Stimulated activated CD8-positive, alpha-beta memory T cell treated with anti-CD3 and anti-CD28 coated beads, Interleukin-15, amount 100 ng/mL, for 1 hour (primary cell): ENCODE results near the gene TRMO.

Source experiments
- DNase-seq: peaks from one replicate; pipeline ENCODE4 v3.0.0-alpha.2; 2020; ENCODE audit warnings: low read depth

TRMO gene

GRCh38 chr9:97858826-97859225, 63.5 kb downstream of the TRMO start:
- no peak for DNase-seq

DNA sequence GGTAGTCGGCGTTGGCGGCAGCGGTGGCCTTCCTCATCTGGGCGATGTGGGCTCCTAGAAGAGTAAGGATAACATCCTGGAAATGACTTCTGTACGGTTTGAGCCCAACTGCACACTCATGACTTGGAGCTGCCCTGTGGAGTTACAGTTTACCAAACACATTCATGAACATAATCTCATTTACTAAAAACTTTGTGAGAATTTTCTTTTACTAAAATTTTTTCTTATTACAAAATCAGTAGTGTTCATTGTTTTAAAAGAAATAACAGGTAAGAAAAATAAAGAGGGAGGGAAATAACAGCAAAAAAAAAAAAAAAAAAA, 63.9 kb downstream of the TRMO start:
- DNase-seq, result no peak

DNA sequence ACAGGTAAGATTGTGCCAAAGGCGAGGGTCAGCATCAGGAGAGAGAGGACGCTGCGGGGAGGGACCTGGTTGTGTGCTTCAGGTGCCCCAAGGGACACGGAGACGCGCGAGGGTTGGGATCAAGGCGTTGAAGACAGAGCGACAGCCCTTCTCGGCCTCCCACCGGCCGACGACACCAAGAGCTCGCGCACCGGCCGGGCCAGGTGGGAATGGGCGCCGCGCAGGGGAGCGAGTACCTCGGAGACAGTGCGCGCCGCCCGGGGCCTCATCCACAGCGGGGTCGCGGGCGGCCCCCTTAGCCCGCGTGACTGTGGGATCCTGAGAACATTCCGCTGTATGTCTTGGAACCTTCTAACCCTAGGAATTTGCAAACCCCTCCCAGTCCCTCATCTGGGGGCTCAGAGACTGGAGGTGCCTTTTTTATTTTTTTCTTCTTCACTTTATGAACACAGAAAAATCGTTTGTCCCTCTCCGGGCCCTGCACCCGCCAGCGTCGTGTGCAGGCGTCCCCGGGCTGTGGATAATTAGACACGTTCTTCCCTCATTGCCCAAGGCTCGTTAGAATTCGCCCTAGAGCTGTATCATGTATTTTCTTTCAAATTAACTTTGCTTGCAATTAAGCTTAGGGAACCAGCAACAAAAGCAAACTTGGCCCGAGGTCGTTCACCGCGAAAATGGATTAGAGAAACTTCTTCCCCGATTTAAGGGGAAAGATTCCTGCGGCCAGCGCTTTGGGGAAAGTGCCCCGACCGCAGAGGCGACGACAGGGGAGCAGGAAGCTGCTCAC, 64.5 kb downstream of the TRMO start:
- no peak for DNase-seq

DNA sequence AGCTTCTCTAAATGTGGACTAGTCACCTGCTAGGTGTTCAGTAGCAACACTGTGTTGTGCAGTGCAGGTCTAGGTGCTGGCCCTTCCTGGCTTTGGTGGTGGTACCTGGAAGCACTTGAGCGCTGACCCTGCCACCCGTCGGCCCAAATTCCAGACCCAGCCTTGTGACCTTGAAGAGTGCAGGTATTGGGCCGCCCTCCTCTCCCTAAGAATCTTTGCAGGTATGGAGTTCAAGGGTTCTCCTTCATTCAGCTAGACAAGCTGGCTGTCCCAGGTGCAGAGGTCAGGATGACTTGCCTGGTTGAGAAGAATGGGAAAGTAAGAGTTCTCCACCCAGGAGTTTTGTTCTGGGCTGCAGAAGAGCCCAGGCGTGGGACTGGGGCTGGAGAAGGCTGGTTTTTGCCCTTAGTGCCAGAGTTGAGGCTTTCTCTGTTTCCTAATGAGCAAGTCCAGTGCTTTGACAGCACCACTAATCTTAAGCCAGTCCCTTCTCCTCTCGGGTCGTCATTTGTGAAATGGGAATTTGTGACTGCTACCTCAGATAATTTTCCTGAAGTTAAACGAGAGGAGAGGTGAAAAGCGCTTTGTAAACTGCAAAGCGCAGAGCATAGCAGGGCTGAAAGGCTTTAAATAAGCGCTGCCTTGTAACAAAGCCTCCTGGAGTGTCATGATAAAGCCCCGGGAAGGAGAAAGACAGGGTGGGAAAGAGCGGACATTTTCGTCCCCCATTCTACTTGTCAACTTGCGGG, 65.3 kb downstream of the TRMO start:
- no peak for DNase-seq

GRCh38 chr9:97855899-97856298, 66.4 kb downstream of the TRMO start:
- no peak for DNase-seq

GRCh38 chr9:97855486-97855875, 66.8 kb downstream of the TRMO start:
- no peak for DNase-seq

DNA sequence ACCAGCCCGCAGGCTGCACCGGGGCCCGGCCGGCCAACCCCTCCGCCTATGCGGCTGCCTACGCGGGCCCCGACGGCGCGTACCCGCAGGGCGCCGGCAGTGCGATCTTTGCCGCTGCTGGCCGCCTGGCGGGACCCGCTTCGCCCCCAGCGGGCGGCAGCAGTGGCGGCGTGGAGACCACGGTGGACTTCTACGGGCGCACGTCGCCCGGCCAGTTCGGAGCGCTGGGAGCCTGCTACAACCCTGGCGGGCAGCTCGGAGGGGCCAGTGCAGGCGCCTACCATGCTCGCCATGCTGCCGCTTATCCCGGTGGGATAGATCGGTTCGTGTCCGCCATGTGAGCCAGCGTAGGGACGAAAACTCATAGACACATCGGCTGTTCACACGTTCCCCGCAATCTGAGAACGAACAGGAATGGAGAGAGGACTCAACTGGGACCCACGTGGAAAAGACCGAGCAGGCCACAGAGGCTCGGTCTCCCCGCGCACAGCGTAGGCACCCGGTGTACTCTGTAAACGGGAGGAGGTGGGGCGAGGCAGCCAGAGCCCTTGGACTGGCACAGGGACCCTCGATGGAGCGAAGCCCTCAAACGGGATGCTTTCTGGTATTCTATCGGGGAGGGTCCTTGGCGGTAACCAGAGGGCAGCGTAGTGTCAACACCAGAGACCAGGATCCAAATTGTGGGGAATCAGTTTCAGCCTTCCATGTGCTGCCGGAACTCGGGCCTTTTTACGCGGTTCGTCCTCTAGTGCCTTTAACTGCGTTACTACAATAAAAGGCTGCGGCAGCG, 67.4 kb downstream of the TRMO start:
- no peak for DNase-seq
